IPS DF 6.9 (cell line): ENCODE measurements around the gene HPF1.
"Not testable (repeated sequence)": the region's sequence is repeated elsewhere in the genome, so short reads cannot be mapped to it uniquely, and the experiment has no call there.

Experiments used
- DNase-seq: peaks from one replicate; pipeline ENCODE4 v3.0.0-alpha.2; 2013; ENCODE audit warnings: low read depth, low spot score
- H3K27ac ChIP-seq: one replicate; pipeline ENCODE4 v1.5.1; 2013; ENCODE audit warnings: low read length, control low read depth
- H3K27me3 ChIP-seq: 2 replicates; pipeline ENCODE4 v1.6.1; 2013; ENCODE audit warnings: mild to moderate bottlenecking, low read length; ENCODE audit not compliant: control insufficient read depth, insufficient read depth
- H3K36me3 ChIP-seq: 2 replicates; pipeline ENCODE4 v1.6.1; 2013; ENCODE audit warnings: low read length; ENCODE audit not compliant: control insufficient read depth, insufficient read depth
- H3K4me1 ChIP-seq: 2 replicates; pipeline ENCODE4 v1.6.1; 2013; ENCODE audit warnings: low read length; ENCODE audit not compliant: control insufficient read depth, insufficient read depth
- H3K4me3 ChIP-seq: 2 replicates; pipeline ENCODE4 v1.5.1; 2013; ENCODE audit warnings: mild to moderate bottlenecking, low read length
- H3K9me3 ChIP-seq: 2 replicates; pipeline ENCODE4 v1.6.1; 2013; ENCODE audit warnings: low read length, inconsistent platforms; ENCODE audit not compliant: control insufficient read depth, insufficient read depth
- WGBS: extraction: QIAGEN DNeasy Blood & Tissue Kit; methylation state at CpG from one replicate; pipeline ENCODE4 v1.1.7; 2013; ENCODE audit warnings: mixed read lengths, missing lambda C conversion rate; ENCODE audit not compliant: insufficient read length, insufficient coverage; 5-methylcytosine and 5-hydroxymethylcytosine counted together

Gene HPF1

GRCh38 chr4:169757575-169758184, at the start of gene HPF1:
TSS of gene HPF1 (minus strand) at chr4:169757944. CDS start at chr4:169757877, 67 bp downstream.
- Histone ChIP-seq H3K27ac (no peak within 1 kb of the TSS), H3K4me1 (peaks cover 1% of the 10 kb centered on the region; the same call in 1 of the 2 replicates), H3K9me3 (no peaks in the 10 kb centered on the region), H3K27me3 (no peaks in the 10 kb centered on the region), H3K4me3 (peak within 1 kb of the TSS; percentile 91), H3K36me3 (no peaks in the 10 kb centered on the region)
- peak; percentile 93 for DNase-seq
- no CpG with 5 or more reads among the region's 46 CpGs for WGBS

- not testable (repeated sequence) for H3K27me3 ChIP-seq, H3K4me3 ChIP-seq
- no CpG with 5 or more reads among the region's 3 CpGs for WGBS
These were observed 49.0 kb upstream of the HPF1 start for GRCh38 chr4:169806770-169807169.

GRCh38 chr4:169803413-169803812, 45.7 kb upstream of the HPF1 start:
- Histone ChIP-seq H3K4me1 (no peaks in the 10 kb centered on the region), H3K27me3 (no peaks in the 10 kb centered on the region), H3K9me3 (no peaks in the 10 kb centered on the region), H3K4me3 (no peak overlapping the region), H3K36me3 (no peaks in the 10 kb centered on the region), H3K27ac (no peak overlapping the region)
- no peak for DNase-seq
- WGBS = 100% methylated on average over 2 of the region's 7 CpGs

More at GRCh38 chr4:169806770-169807169, 49.0 kb upstream of the HPF1 start:
- DNase-seq, H3K9me3 ChIP-seq, H3K4me1 ChIP-seq, H3K27ac ChIP-seq, H3K36me3 ChIP-seq: not testable (repeated sequence)

- no CpG with 5 or more reads among the region's 1 CpG for WGBS
- no peak overlapping the region for H3K27ac ChIP-seq
- H3K27me3 ChIP-seq = no peaks in the 10 kb centered on the region
- no peak overlapping the region for H3K4me3 ChIP-seq
- H3K4me1 ChIP-seq = no peaks in the 10 kb centered on the region
- DNase-seq = no peak
- H3K9me3 ChIP-seq = no peaks in the 10 kb centered on the region
- H3K36me3 ChIP-seq = no peaks in the 10 kb centered on the region
These were observed 45.1 kb upstream of the HPF1 start for GRCh38 chr4:169802873-169803272.

- no peaks in the 10 kb centered on the region for H3K9me3 ChIP-seq
- H3K36me3 ChIP-seq = no peaks in the 10 kb centered on the region
- H3K27ac ChIP-seq = no peak overlapping the region
- DNase-seq = no peak
- no CpG with 5 or more reads among the region's 3 CpGs for WGBS
- H3K4me1 ChIP-seq = no peaks in the 10 kb centered on the region
- no peaks in the 10 kb centered on the region for H3K27me3 ChIP-seq
- H3K4me3 ChIP-seq = no peak overlapping the region
These were observed 42.8 kb upstream of the HPF1 start for GRCh38 chr4:169800541-169800940.

- H3K27me3 ChIP-seq = no peaks in the 10 kb centered on the region
These were observed 41.5 kb upstream of the HPF1 start for GRCh38 chr4:169799260-169799659.

GRCh38 chr4:169795585-169795984, 37.8 kb upstream of the HPF1 start:
- no peak for DNase-seq
- WGBS = no CpG with 5 or more reads among the region's 4 CpGs
- H3K27me3 ChIP-seq = no peaks in the 10 kb centered on the region; the same call in 1 of the 2 replicates
- H3K4me1 ChIP-seq = no peaks in the 10 kb centered on the region
- no peak overlapping the region for H3K27ac ChIP-seq
- H3K4me3 ChIP-seq = no peak overlapping the region
- H3K36me3 ChIP-seq = no peaks in the 10 kb centered on the region
- no peaks in the 10 kb centered on the region for H3K9me3 ChIP-seq

More at GRCh38 chr4:169799260-169799659, 41.5 kb upstream of the HPF1 start:
- Histone ChIP-seq H3K4me3 (no peak overlapping the region), H3K36me3 (no peaks in the 10 kb centered on the region), H3K27ac (no peak overlapping the region), H3K9me3 (no peaks in the 10 kb centered on the region), H3K4me1 (no peaks in the 10 kb centered on the region)
- no peak for DNase-seq
- no CpG with 5 or more reads among the region's 4 CpGs for WGBS

GRCh38 chr4:169791527-169792156, 33.9 kb upstream of the HPF1 start:
- no CpG with 5 or more reads among the region's 29 CpGs for WGBS
- no peak for DNase-seq
- Histone ChIP-seq H3K4me3 (no peak overlapping the region), H3K27ac (no peak overlapping the region), H3K4me1 (no peaks in the 10 kb centered on the region), H3K36me3 (no peaks in the 10 kb centered on the region), H3K27me3 (no peaks in the 10 kb centered on the region; the same call in 1 of the 2 replicates), H3K9me3 (no peaks in the 10 kb centered on the region)

GRCh38 chr4:169791062-169791461, 33.3 kb upstream of the HPF1 start:
- no peaks in the 10 kb centered on the region; the same call in 1 of the 2 replicates for H3K27me3 ChIP-seq
- no peak for DNase-seq
- H3K36me3 ChIP-seq = no peaks in the 10 kb centered on the region
- no peak overlapping the region for H3K27ac ChIP-seq
- no peaks in the 10 kb centered on the region for H3K9me3 ChIP-seq
- H3K4me3 ChIP-seq = no peak overlapping the region
- H3K4me1 ChIP-seq = no peaks in the 10 kb centered on the region
- no CpG with 5 or more reads among the region's 2 CpGs for WGBS

- no CpG with 5 or more reads among the region's 58 CpGs for WGBS
- no peaks in the 10 kb centered on the region for H3K27me3 ChIP-seq
- H3K4me3 ChIP-seq = no peak overlapping the region
- no peak for DNase-seq
- H3K27ac ChIP-seq = no peak overlapping the region
- H3K4me1 ChIP-seq = no peaks in the 10 kb centered on the region; the same call in 1 of the 2 replicates
- H3K36me3 ChIP-seq = no peaks in the 10 kb centered on the region
- no peaks in the 10 kb centered on the region for H3K9me3 ChIP-seq
These were observed 17.0 kb upstream of the HPF1 start for GRCh38 chr4:169774466-169775445.
